Measurements from ENCODE around the gene KIF26A.

DNA sequence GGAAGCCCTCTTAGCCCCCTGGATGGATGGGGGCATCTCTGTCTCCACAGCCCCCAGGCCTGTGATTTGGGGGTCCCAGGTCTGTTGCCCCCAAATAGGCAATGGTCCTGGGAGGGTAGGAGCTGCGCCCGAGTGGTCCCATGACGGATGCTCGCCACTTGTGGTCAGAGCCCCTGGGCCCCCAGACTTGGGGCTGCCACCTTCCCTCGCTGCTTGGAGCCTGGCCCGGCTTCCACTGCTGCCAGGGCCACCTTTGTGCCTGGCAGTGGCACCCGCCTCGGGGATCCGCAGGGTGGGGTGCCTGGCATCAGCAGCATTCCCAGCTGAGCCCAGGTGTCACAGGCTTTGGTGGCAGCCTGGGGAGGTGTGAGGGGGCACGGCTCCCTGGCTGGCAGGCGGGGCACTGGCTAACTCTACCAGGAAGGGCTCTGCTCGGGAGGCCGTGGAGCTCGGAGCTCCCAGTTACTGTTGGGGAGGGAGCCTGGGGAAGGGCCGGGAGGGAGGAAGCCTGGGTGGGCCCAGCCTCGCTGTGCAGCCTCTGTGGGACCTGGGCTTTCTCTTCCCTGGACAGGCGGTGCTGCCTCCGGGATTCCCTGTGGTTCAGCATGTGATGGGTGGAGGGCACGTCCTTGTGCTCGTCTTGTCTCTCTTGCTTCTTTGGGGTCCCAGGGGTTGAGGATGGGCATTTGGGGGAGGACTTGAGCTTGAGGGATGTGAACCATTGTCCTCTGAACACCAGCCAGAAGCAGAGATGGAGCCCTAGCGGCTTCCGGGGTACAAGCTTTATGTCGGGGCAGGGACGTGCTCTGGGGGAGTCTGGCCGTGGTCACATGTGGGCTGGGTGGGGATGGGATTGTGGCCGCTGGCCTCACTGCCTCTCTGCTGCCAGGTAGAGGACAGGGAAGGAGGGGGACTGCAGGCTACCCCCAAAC, 5.4 kb downstream of the KIF26A start:
- TF ChIP-seq POLR2AphosphoS5 (IDR thresholded peaks at IDR 0.05): no peak
- TF ChIP-seq, protein P1, sequence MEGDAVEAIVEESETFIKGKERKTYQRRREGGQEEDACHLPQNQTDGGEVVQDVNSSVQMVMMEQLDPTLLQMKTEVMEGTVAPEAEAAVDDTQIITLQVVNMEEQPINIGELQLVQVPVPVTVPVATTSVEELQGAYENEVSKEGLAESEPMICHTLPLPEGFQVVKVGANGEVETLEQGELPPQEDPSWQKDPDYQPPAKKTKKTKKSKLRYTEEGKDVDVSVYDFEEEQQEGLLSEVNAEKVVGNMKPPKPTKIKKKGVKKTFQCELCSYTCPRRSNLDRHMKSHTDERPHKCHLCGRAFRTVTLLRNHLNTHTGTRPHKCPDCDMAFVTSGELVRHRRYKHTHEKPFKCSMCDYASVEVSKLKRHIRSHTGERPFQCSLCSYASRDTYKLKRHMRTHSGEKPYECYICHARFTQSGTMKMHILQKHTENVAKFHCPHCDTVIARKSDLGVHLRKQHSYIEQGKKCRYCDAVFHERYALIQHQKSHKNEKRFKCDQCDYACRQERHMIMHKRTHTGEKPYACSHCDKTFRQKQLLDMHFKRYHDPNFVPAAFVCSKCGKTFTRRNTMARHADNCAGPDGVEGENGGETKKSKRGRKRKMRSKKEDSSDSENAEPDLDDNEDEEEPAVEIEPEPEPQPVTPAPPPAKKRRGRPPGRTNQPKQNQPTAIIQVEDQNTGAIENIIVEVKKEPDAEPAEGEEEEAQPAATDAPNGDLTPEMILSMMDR (IDR thresholded peaks at IDR 0.05): no peak
